ENCODE measurements around the gene EXOC3. TPM values are rescaled to one million over a fixed set of nuclear protein-coding genes. Genes with fewer than 3 reads are reported as not detected.

EXOC3 gene
- total RNA-seq, 1 donor from 2014 or later: 67.8 TPM

- DNase-seq (ENCODE audit: low read depth): peak; percentile 71
Measured at GRCh38 chr5:424301-425110, 18.5 kb upstream of the EXOC3 start.

GRCh38 chr5:425714-426113 lies 17.3 kb upstream of the EXOC3 start:
- DNase-seq (ENCODE audit: low read depth): no peak

GRCh38 chr5:426392-426976 lies 16.5 kb upstream of the EXOC3 start:
- no peak for DNase-seq (ENCODE audit: low read depth)

- DNase-seq (ENCODE audit: low read depth): no peak
Measured at GRCh38 chr5:427415-428087, 15.4 kb upstream of the EXOC3 start.

- no peak for DNase-seq (ENCODE audit: low read depth)
Measured at GRCh38 chr5:428219-428618, 14.8 kb upstream of the EXOC3 start.

- no peak for DNase-seq (ENCODE audit: low read depth)
Measured at GRCh38 chr5:428754-429452, 14.1 kb upstream of the EXOC3 start.

- peak; percentile 81 for DNase-seq (ENCODE audit: low read depth)
Measured at GRCh38 chr5:429453-430188, 13.4 kb upstream of the EXOC3 start.

GRCh38 chr5:430214-430925 lies 12.6 kb upstream of the EXOC3 start:
- DNase-seq (ENCODE audit: low read depth): no peak

- DNase-seq (ENCODE audit: low read depth): peak; percentile 46
Measured at GRCh38 chr5:431001-431710, 11.8 kb upstream of the EXOC3 start.

- no peak for DNase-seq (ENCODE audit: low read depth)
Measured at GRCh38 chr5:431711-432050, 11.3 kb upstream of the EXOC3 start.

- no peak for DNase-seq (ENCODE audit: low read depth)
Measured at GRCh38 chr5:432201-432927, 10.6 kb upstream of the EXOC3 start.

- DNase-seq (ENCODE audit: low read depth): peak; percentile 87
Measured at GRCh38 chr5:432928-433791, 9.8 kb upstream of the EXOC3 start.

- no peak for DNase-seq (ENCODE audit: low read depth)
Measured at GRCh38 chr5:433836-434235, 9.1 kb upstream of the EXOC3 start.

GRCh38 chr5:434443-435146 lies 8.4 kb upstream of the EXOC3 start:
- peak; percentile 52 for DNase-seq (ENCODE audit: low read depth)

- DNase-seq (ENCODE audit: low read depth): no peak
Measured at GRCh38 chr5:435156-435790, 7.7 kb upstream of the EXOC3 start.

- DNase-seq (ENCODE audit: low read depth): peak; percentile 59
Measured at GRCh38 chr5:435961-436640, 6.9 kb upstream of the EXOC3 start.

GRCh38 chr5:436641-436975 lies 6.4 kb upstream of the EXOC3 start:
- no peak for DNase-seq (ENCODE audit: low read depth)

All from myocyte (in vitro differentiated cells).